H1 (cell line): ENCODE data around the gene PLK5. TPM values are rescaled to one million over a fixed set of nuclear protein-coding genes. Genes with fewer than 3 reads are reported as not detected.
"Not testable (repeated sequence)": the region's sequence is repeated elsewhere in the genome, so short reads cannot be mapped to it uniquely, and the experiment has no call there.

Source experiments
- CTCF ChIA-PET: fragments of 300-600 bp; sonication (Branson Sonifier 250); formaldehyde crosslinking; loops from one replicate; lab custom pipeline; 2021; ENCODE audit not compliant: partially characterized antibody; lab: Charles Lee
- POLR2A ChIA-PET: fragments of 300-600 bp; sonication (Branson Sonifier 250); formaldehyde crosslinking; loops from one replicate; lab custom pipeline; 2021; ENCODE audit warnings: inconsistent platforms; ENCODE audit not compliant: partially characterized antibody; lab: Charles Lee
- DNase-seq, 2 experiments: peaks; one replicate each; pipeline versions ENCODE4 v3.0.0 to v3.0.0-alpha.2; 2010 to 2022; ENCODE audit warnings: low spot score in 2 of 2, low read depth in 1 of 2, mixed read lengths in 1 of 2
- FAIRE-seq: peaks from 2 replicates; lab custom pipeline; 2011; peaks lifted over from hg19 to GRCh38; lab: Jason Lieb, UNC
- H2AFZ ChIP-seq: 2 replicates; pipeline ENCODE4 v1.8.1; 2012; ENCODE audit warnings: low read length, inconsistent platforms
- H2AK5ac ChIP-seq: 2 replicates; pipeline ENCODE4 v1.6.1; 2013; ENCODE audit warnings: low read depth, low read length
- H2BK120ac ChIP-seq: replicated peaks from 2 replicates; pipeline ENCODE3; 2013; ENCODE audit warnings: low read depth, low read length, inconsistent platforms
- H2BK12ac ChIP-seq: 2 replicates; pipeline ENCODE4 v1.6.1; 2013; ENCODE audit warnings: low read depth, low read length
- H2BK15ac ChIP-seq: 2 replicates; pipeline ENCODE4 v1.6.1; 2013; ENCODE audit warnings: low read length
- H2BK20ac ChIP-seq: 2 replicates; pipeline ENCODE4 v1.6.1; 2013; ENCODE audit warnings: low read length
- H2BK5ac ChIP-seq: 2 replicates; pipeline ENCODE4 v1.6.1; 2013; ENCODE audit warnings: low read depth, low read length
- H3K14ac ChIP-seq: 2 replicates; pipeline ENCODE4 v1.6.1; 2013; ENCODE audit warnings: inconsistent platforms; ENCODE audit not compliant: insufficient read length
- H3K18ac ChIP-seq: 2 replicates; pipeline ENCODE4 v1.6.1; 2013; ENCODE audit warnings: low read length; ENCODE audit errors: extremely low read depth
- H3K23ac ChIP-seq: 2 replicates; pipeline ENCODE4 v1.6.1; 2013; ENCODE audit warnings: inconsistent platforms; ENCODE audit not compliant: insufficient read length
- H3K23me2 ChIP-seq: 2 replicates; pipeline ENCODE4 v1.6.1; 2013; ENCODE audit warnings: low read depth, low read length
- H3K27ac ChIP-seq: 2 replicates; pipeline ENCODE4 v1.6.1; 2011; ENCODE audit warnings: low read depth, low read length, inconsistent platforms
- H3K27me3 ChIP-seq, 4 experiments: replicated peaks in 1 of 4; 1 replicate in 1 of 4; 2 replicates in 3 of 4; pipeline versions ENCODE4 v1.6.1 to v1.8.1; 2011 to 2013; ENCODE audit warnings: low read length in 3 of 4, mild to moderate bottlenecking in 3 of 4, inconsistent platforms in 2 of 4, mixed read lengths in 2 of 4, moderate library complexity in 1 of 4; ENCODE audit not compliant: control insufficient read depth in 3 of 4, insufficient read depth in 3 of 4; ENCODE audit errors: extremely low read depth in 1 of 4
- H3K36me3 ChIP-seq, 4 experiments: 2 replicates each; pipeline versions ENCODE4 v1.6.1 to v1.8.1; 2011 to 2013; ENCODE audit warnings: mild to moderate bottlenecking in 4 of 4, low read length in 3 of 4, moderate library complexity in 2 of 4, control low read depth in 1 of 4, inconsistent platforms in 1 of 4; ENCODE audit not compliant: insufficient read depth in 4 of 4, control insufficient read depth in 2 of 4
- H3K4ac ChIP-seq: replicated peaks from 2 replicates; pipeline ENCODE3; 2013; ENCODE audit warnings: low read length, low read depth, mixed read lengths, inconsistent platforms; ENCODE audit not compliant: insufficient read length
- H3K4me1 ChIP-seq, 4 experiments: replicated peaks in 1 of 4; 1 replicate in 1 of 4; 2 replicates in 3 of 4; pipeline versions ENCODE4 v1.6.1 to v1.8.1; 2011 to 2013; ENCODE audit warnings: low read length in 3 of 4, inconsistent platforms in 2 of 4, mixed read lengths in 1 of 4; ENCODE audit not compliant: insufficient read depth in 4 of 4, control insufficient read depth in 3 of 4
- H3K4me2 ChIP-seq, 2 experiments: 2 replicates each; pipeline versions ENCODE4 v1.6.1 to v1.8.1; 2011 to 2013; ENCODE audit warnings: low read depth in 2 of 2, low read length in 2 of 2, control low read depth in 1 of 2, inconsistent platforms in 1 of 2, mild to moderate bottlenecking in 1 of 2; ENCODE audit not compliant: insufficient read depth in 1 of 2
- H3K4me3 ChIP-seq, 4 experiments: fragments of 200-600, 300-600 bp in 1 of 4; sonication (generic), shearing (Covaris generic), sonication (Bioruptor Twin) in 1 of 4; 2 replicates each; pipeline versions ENCODE4 v1.5.1 to v1.8.1; 2011 to 2016; ENCODE audit warnings: low read length in 4 of 4, low read depth in 3 of 4, control low read depth in 2 of 4, inconsistent platforms in 2 of 4, mild to moderate bottlenecking in 2 of 4, mixed read lengths in 1 of 4, moderate library complexity in 1 of 4; ENCODE audit not compliant: insufficient read depth in 2 of 4; ENCODE audit errors: extremely low read depth in 1 of 4
- H3K56ac ChIP-seq: replicated peaks from 2 replicates; pipeline ENCODE3; 2013; ENCODE audit warnings: low read depth, mild to moderate bottlenecking, mixed read lengths, low read length, inconsistent platforms; ENCODE audit not compliant: insufficient read length
- H3K79me1 ChIP-seq: 2 replicates; pipeline ENCODE4 v1.6.1; 2013; ENCODE audit warnings: low read depth, low read length, control low read depth
- H3K79me2 ChIP-seq, 2 experiments: 2 replicates each; pipeline versions ENCODE4 v1.6.1 to v1.8.1; 2012 to 2013; ENCODE audit warnings: low read length in 2 of 2, mild to moderate bottlenecking in 2 of 2, inconsistent platforms in 1 of 2; ENCODE audit not compliant: insufficient read depth in 2 of 2, control insufficient read depth in 1 of 2
- H3K9ac ChIP-seq, 4 experiments: replicated peaks in 1 of 4; 1 replicate in 1 of 4; 2 replicates in 3 of 4; pipeline versions ENCODE4 v1.6.1 to v1.8.1; 2011 to 2013; ENCODE audit warnings: low read depth in 3 of 4, low read length in 3 of 4, control low read depth in 2 of 4, mild to moderate bottlenecking in 2 of 4, moderate library complexity in 2 of 4, inconsistent platforms in 1 of 4; ENCODE audit errors: extremely low read depth in 1 of 4
- H3K9me3 ChIP-seq, 2 experiments: 2 replicates each; pipeline versions ENCODE4 v1.6.1 to v1.8.1; 2012 to 2013; ENCODE audit warnings: mild to moderate bottlenecking in 2 of 2, moderate library complexity in 2 of 2, control low read depth in 1 of 2, inconsistent platforms in 1 of 2, low read depth in 1 of 2, low read length in 1 of 2, mixed read lengths in 1 of 2; ENCODE audit not compliant: insufficient read depth in 2 of 2
- H4K20me1 ChIP-seq, 2 experiments: replicated peaks in 1 of 2; 2 replicates each; pipeline versions ENCODE3 to v1.8.1; 2011 to 2013; ENCODE audit warnings: inconsistent platforms in 2 of 2, low read length in 2 of 2, mild to moderate bottlenecking in 1 of 2; ENCODE audit not compliant: insufficient read depth in 2 of 2, control insufficient read depth in 1 of 2
- H4K5ac ChIP-seq: 2 replicates; pipeline ENCODE4 v1.6.1; 2013; ENCODE audit warnings: low read length, low read depth, mixed read lengths, inconsistent platforms; ENCODE audit not compliant: insufficient read length
- H4K8ac ChIP-seq: 2 replicates; pipeline ENCODE4 v1.8.0; 2013; ENCODE audit warnings: mild to moderate bottlenecking, moderate library complexity, low read length, inconsistent platforms; ENCODE audit not compliant: insufficient read depth; ENCODE audit errors: extremely low read depth
- H4K91ac ChIP-seq: replicated peaks from 2 replicates; pipeline ENCODE3; 2013; ENCODE audit warnings: low read length, mixed read lengths, inconsistent platforms; ENCODE audit not compliant: insufficient read length
- FOSL1 ChIP-seq: IDR thresholded peaks from 2 replicates; pipeline ENCODE4 v1.6.1; 2011; ENCODE audit warnings: mild to moderate bottlenecking, low read depth, low read length, moderate library complexity; ENCODE audit not compliant: insufficient read depth
- SUZ12 ChIP-seq: fragments of 200-600 bp; sonication (generic); IDR thresholded peaks from 2 replicates; pipeline ENCODE4 v1.6.1; 2012; ENCODE audit warnings: mild to moderate bottlenecking, inconsistent platforms, low read length, moderate library complexity, mixed read lengths
- WGBS, 2 experiments: shearing (Covaris generic) in 1 of 2; methylation state at CpG; one replicate each; pipeline versions ENCODE4 v1.1.6 to v1.1.7; 2013 to 2015; ENCODE audit warnings: low lambda C conversion rate in 2 of 2, mixed read lengths in 2 of 2, inconsistent platforms in 1 of 2, low coverage in 1 of 2, missing lambda C conversion rate in 1 of 2; ENCODE audit not compliant: insufficient replicate concordance in 2 of 2, insufficient coverage in 1 of 2, insufficient read length in 1 of 2; ENCODE audit errors: extremely low coverage in 1 of 2, missing lambda C conversion rate in 1 of 2; 5-methylcytosine and 5-hydroxymethylcytosine counted together
- polyA plus RNA-seq, 7 experiments: library from polyadenylated mRNA; depleted of rRNA in 3 of 7; stranded (reverse) in 5 of 7; unstranded in 2 of 7; fragments of >200 nt in 5 of 7; fragments of 200-250 nt in 2 of 7; gene quantifications; 1 replicate in 5 of 7; 2 replicates in 1 of 7; 4 replicates in 1 of 7; pipeline versions ENCODE4 v1.2.1 to v1.2.3, GENCODE V29; 2011 to 2013; ENCODE audit warnings: missing spikeins in 2 of 7, mixed read lengths in 2 of 7
- total RNA-seq: library from RNA; stranded (reverse); fragmentation: NEBNext Ultra II Directional; extraction: Animal tissue kit (Norgen Biotek cat#: 25700); gene quantifications from 2 replicates; pipeline ENCODE4 v1.2.1, GENCODE V29; 2021

The PLK5 gene
- total and polyA plus RNA-seq, 2 of the 8 experiments (the other 6 are each of a cell fraction or from before 2014, with no cell fraction given): 0.43 to 0.45 TPM

DNA sequence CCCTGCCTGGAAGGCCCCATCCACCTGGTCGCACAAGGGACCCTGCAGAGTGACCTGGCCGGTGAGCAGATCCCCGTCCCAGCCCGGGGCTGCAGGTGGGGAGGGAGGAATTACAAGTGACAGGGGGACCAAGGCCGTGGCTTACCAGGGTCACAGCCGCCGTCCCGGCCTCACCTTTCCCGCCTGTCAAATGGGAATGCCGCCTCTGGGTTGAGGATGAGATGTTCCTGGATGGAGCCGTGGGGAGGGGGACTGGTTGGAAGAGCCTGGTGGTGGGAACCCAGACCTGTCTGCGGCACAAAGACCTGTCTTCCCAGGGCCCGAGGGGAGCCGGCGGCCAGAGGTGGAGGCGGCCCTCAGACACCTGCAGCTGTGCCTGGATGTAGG, 5.5 kb downstream of the PLK5 start (continued):
- TF ChIP-seq FOSL1 (no peak), SUZ12 (no peak)

DNA sequence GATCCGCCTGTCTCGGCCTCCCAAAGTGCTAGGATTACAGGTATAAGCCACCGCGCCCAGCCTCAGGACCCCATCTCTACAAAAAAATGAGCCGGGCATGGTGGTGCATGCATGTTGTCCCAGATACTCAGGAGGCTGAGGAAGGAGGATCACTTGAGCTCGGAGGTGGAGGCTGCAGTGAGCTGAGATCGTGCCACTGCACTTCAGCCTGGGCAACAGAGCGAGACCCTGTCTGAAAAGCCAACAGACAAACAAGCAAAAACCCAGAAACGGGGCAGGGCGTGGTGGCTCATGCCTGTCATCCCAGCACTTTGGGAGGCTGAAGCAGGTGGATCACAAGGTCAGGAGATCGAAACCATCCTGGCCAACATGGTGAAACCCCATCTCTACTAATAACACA, 7.0 kb downstream of the PLK5 start:
- H4K5ac ChIP-seq, H2BK5ac ChIP-seq, H3K18ac ChIP-seq, H3K9me3 ChIP-seq, H3K4me3 ChIP-seq, H3K27ac ChIP-seq, H4K20me1 ChIP-seq, H2BK15ac ChIP-seq, FAIRE-seq, H2AFZ ChIP-seq, H3K4me1 ChIP-seq, H2AK5ac ChIP-seq, H4K91ac ChIP-seq, H3K23ac ChIP-seq, H3K14ac ChIP-seq, H3K79me1 ChIP-seq, H3K4ac ChIP-seq, DNase-seq, H3K23me2 ChIP-seq, H2BK20ac ChIP-seq, H4K8ac ChIP-seq, H3K9ac ChIP-seq, CTCF ChIA-PET, H3K4me2 ChIP-seq, H3K56ac ChIP-seq, H2BK12ac ChIP-seq, H3K27me3 ChIP-seq, H3K79me2 ChIP-seq, H3K36me3 ChIP-seq, H2BK120ac ChIP-seq: not testable (repeated sequence)
- POLR2A ChIA-PET: interaction anchor here (1.1 kb wide), 1 partner anchor 11 kb away, joined by 3 read pairs; no protein-coding TSS in a partner anchor
- WGBS, 2 experiments: 90% methylated on average over 11 of the region's 11 CpGs; no CpG with 5 or more reads in 1 of the 2 experiments
